ENCODE results near the gene SEMA4C.

The SEMA4C gene

GRCh38 chr2:96819876-96820511 lies 49.9 kb downstream of the SEMA4C start:
- TF ChIP-seq CTCF (IDR thresholded peaks at IDR 0.05; ENCODE audit: low read depth, low read length, missing control alignments), result no peak
- no peak for DNase-seq (ENCODE audit: extremely low read depth, low read depth)
- H3K4me3 ChIP-seq (replicated peaks; ENCODE audit: low read depth, low read length), result no peak overlapping the region

- peak overlapping the region; percentile 68 for H3K4me3 ChIP-seq (replicated peaks; ENCODE audit: low read depth, low read length)
- no peak for DNase-seq (ENCODE audit: extremely low read depth, low read depth)
These were observed 50.6 kb downstream of the SEMA4C start for GRCh38 chr2:96819128-96819875.

GRCh38 chr2:96817882-96818281 lies 52.0 kb downstream of the SEMA4C start:
- DNase-seq (ENCODE audit: extremely low read depth, low read depth), result no peak
- TF ChIP-seq CTCF (IDR thresholded peaks at IDR 0.05; ENCODE audit: low read depth, low read length, missing control alignments), result no peak
- peak overlapping the region; percentile 68 for H3K4me3 ChIP-seq (replicated peaks; ENCODE audit: low read depth, low read length)

More at GRCh38 chr2:96819128-96819875, 50.6 kb downstream of the SEMA4C start:
- no peak for TF ChIP-seq CTCF (IDR thresholded peaks at IDR 0.05; ENCODE audit: low read depth, low read length, missing control alignments)

GRCh38 chr2:96816836-96817702 lies 52.8 kb downstream of the SEMA4C start:
- H3K4me3 ChIP-seq (replicated peaks; ENCODE audit: low read depth, low read length), result peak overlapping the region; percentile 68
- no peak for DNase-seq (ENCODE audit: extremely low read depth, low read depth)
- TF ChIP-seq CTCF (IDR thresholded peaks at IDR 0.05; ENCODE audit: low read depth, low read length, missing control alignments), result no peak

- TF ChIP-seq CTCF (IDR thresholded peaks at IDR 0.05; ENCODE audit: low read depth, low read length, missing control alignments), result peak; percentile 47
- H3K4me3 ChIP-seq (replicated peaks; ENCODE audit: low read depth, low read length), result peak within 1 kb of the TSS; percentile 68
- peak; percentile 54 for DNase-seq (ENCODE audit: extremely low read depth, low read depth)
These were observed 53.6 kb downstream of the SEMA4C start, which contains the start of gene CNNM3 for GRCh38 chr2:96816127-96816835. Gene CNNM3 (plus strand): TSS chr2:96816268. CDS start chr2:96816278, 10 bp downstream.

All from HFF-Myc (cell line).